Heart left ventricle (tissue), 13 donors: ENCODE measurements around the gene UBE2V1.

Experiments used
- POLR2A ChIP-seq, 2 donors: fragments of 450-650 bp; IDR thresholded peaks; one replicate each; pipeline ENCODE4 v1.6.1; 2017; ENCODE audit warnings: antibody characterized with exemption in 2 of 2, mild to moderate bottlenecking in 2 of 2, moderate library complexity in 2 of 2
- TF ChIP-seq, protein P1 (sequence below), 12 donors: fragments of 200-600 bp; sonication (generic) in 4 of 12; IDR thresholded peaks; one replicate each; pipeline versions ENCODE4 v1.5.0 to v1.8.0; 2018 to 2022; ENCODE audit warnings: antibody characterized with exemption in 12 of 12, mild to moderate bottlenecking in 5 of 12
- donor health status: ischemic (EF 13 %, LVEDD 7.1; RV severe dilation, severe dysfunction).
- donor health status: DM: no; HTN: yes; CAD: no.
- donor health status: DM: no; HTN: no; CAD: no.
- donor health status: ischemic (EF 25% LVEDD 6.9; RV normal size, moderate dysfunction).
- donor health status: ischemic (EF 25% LVEDD 5.7; RV mildly dilated, moderate dysfunction).
- donor health status: ischemic (EF 35%, LVEDD 5.7; RV mildly dilated, moderate dysfunction).
- donor health status: nonischemic (EF 11% LVEDD 7.7; RV severe dilation, severe dysfunction).
- donor health status: DM: yes; HTN: yes; CAD: no.
- donor health status: PGD.
- donor health status: ischemic (EF 29% LVEDD 5.4; RV normal size, mild dysfunction).
- donor health status: nonischemic (EF 23%, LVEDD 6.1; RV moderate dilation, normal function).

DNA sequence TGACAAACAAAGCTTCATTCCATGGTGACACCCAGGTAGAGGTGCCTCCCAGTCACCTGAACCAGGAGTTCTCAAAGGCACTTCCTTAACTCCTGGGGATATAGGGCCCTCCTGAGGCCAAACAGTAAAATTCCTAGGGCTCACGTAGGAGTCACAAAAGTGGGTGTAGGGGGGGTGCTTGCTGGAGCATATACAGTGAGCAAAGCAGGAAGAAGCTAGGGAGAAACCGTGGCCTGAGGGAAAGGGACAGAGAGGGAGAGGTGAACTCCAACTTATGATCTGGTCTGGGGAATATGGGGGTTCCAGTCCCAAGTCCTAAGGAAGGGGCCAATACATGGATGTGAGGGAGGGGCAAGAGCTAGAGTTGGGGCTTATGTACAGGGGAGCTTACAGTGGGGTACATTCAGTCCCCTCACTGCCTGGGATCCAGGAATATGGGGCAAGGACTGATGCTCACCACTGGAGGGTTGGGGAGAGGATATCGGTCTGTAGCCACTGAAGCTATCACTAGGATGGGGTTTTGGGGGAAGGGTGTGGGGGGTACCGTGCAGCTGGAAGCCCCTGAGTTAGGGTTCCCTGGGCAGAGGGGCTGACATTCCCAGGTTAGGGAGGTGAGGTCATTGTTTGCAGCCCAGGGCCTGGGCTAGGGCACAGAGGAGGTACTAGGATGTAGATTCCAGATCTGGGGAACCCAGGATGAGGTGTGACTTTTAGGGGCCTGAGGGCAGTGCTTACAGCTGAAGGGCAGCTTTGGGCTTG is 39.6 kb upstream of the UBE2V1 start:
- TF ChIP-seq, protein P1, sequence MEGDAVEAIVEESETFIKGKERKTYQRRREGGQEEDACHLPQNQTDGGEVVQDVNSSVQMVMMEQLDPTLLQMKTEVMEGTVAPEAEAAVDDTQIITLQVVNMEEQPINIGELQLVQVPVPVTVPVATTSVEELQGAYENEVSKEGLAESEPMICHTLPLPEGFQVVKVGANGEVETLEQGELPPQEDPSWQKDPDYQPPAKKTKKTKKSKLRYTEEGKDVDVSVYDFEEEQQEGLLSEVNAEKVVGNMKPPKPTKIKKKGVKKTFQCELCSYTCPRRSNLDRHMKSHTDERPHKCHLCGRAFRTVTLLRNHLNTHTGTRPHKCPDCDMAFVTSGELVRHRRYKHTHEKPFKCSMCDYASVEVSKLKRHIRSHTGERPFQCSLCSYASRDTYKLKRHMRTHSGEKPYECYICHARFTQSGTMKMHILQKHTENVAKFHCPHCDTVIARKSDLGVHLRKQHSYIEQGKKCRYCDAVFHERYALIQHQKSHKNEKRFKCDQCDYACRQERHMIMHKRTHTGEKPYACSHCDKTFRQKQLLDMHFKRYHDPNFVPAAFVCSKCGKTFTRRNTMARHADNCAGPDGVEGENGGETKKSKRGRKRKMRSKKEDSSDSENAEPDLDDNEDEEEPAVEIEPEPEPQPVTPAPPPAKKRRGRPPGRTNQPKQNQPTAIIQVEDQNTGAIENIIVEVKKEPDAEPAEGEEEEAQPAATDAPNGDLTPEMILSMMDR (IDR thresholded peaks at IDR 0.05) = no peak
- no peak for TF ChIP-seq POLR2A (IDR thresholded peaks at IDR 0.05)
